ENCODE results near the gene ITGA3.
A peak's percentile ranks its signal among the peaks of the same experiment; 100 is the strongest.

GRCh38 chr17:50094243-50094752 is 38.4 kb downstream of the ITGA3 start:
- TF ChIP-seq CTCF (conservative IDR thresholded peaks at IDR 0.05 in 1 of 2, IDR thresholded peaks at IDR 0.05 in 1 of 2; ENCODE audit: extremely low read depth in 1 of 2, insufficient read depth in 1 of 2, low read depth in 1 of 2, low read length in 2 of 2) (peak; percentile 77 to 82), EZH2 (IDR thresholded peaks at IDR 0.05; ENCODE audit: borderline replicate concordance, low read length) (no peak)

Data from mammary epithelial cell (primary cell).